ENCODE data around the gene DGKK.

DGKK gene

GRCh38 chrX:50470103-50471031 lies at the start of gene DGKK:
DGKK (minus strand) TSS chrX:50470825; CDS start chrX:50470678, 147 bp downstream.
- DNase-seq = no peak

GRCh38 chrX:50514811-50515210 lies 44.2 kb upstream of the DGKK start:
- no peak for DNase-seq

- DNase-seq = no peak
Observed at GRCh38 chrX:50497114-50497513, 26.5 kb upstream of the DGKK start.

- no peak for DNase-seq
Observed at GRCh38 chrX:50495616-50496015, 25.0 kb upstream of the DGKK start.

GRCh38 chrX:50492720-50493119 lies 22.1 kb upstream of the DGKK start:
- DNase-seq = no peak

GRCh38 chrX:50484662-50485061 lies 14.0 kb upstream of the DGKK start:
- no peak for DNase-seq

- DNase-seq = no peak
Observed at GRCh38 chrX:50483283-50483682, 12.7 kb upstream of the DGKK start.

- DNase-seq = no peak
Observed at GRCh38 chrX:50475208-50475607, 4.6 kb upstream of the DGKK start.

GRCh38 chrX:50471390-50471789 lies 765 bp upstream of the DGKK start:
- no peak for DNase-seq

- no peak for DNase-seq
Observed at GRCh38 chrX:50469206-50469605, 1.4 kb downstream of the DGKK start.

GRCh38 chrX:50459615-50460014 lies 11.0 kb downstream of the DGKK start:
- no peak for DNase-seq

GRCh38 chrX:50458483-50458882 lies 12.1 kb downstream of the DGKK start:
- DNase-seq = no peak

- DNase-seq = no peak
Observed at GRCh38 chrX:50456712-50457484, 13.7 kb downstream of the DGKK start.

- DNase-seq = no peak
Observed at GRCh38 chrX:50452782-50453181, 17.8 kb downstream of the DGKK start.

GRCh38 chrX:50450324-50450723 lies 20.3 kb downstream of the DGKK start:
- DNase-seq = no peak

- no peak for DNase-seq
Observed at GRCh38 chrX:50448565-50448964, 22.1 kb downstream of the DGKK start.

GRCh38 chrX:50447535-50447934 lies 23.1 kb downstream of the DGKK start:
- DNase-seq = no peak

GRCh38 chrX:50442426-50443116 lies 28.1 kb downstream of the DGKK start:
- no peak for DNase-seq

- no peak for DNase-seq
Observed at GRCh38 chrX:50436797-50437196, 33.8 kb downstream of the DGKK start.

GRCh38 chrX:50432829-50433289 lies 37.8 kb downstream of the DGKK start:
- no peak for DNase-seq

GRCh38 chrX:50431623-50432022 lies 39.0 kb downstream of the DGKK start:
- no peak for DNase-seq

GRCh38 chrX:50430917-50431575 lies 39.6 kb downstream of the DGKK start:
- no peak for DNase-seq

- DNase-seq = no peak
Observed at GRCh38 chrX:50428174-50428573, 42.5 kb downstream of the DGKK start.

Measured in activated CD4-positive, alpha-beta T cell treated with anti-CD3 and anti-CD28 coated beads, Interleukin-2, amount 50 U/mL, for 48 hours (primary cell).